ENCODE measurements around the gene VSTM2A. TPM values are rescaled to one million over a fixed set of nuclear protein-coding genes. Genes with fewer than 3 reads are reported as not detected.
A peak's percentile ranks its signal among the peaks of the same experiment; 100 is the strongest.

Gene VSTM2A
- total and polyA plus RNA-seq, 7 donors = 0.58 to 3.6 (median 1.4) TPM; not detected in 1

GRCh38 chr7:54546986-54547314 is 4.8 kb downstream of the VSTM2A start:
- Histone ChIP-seq H3K4me1 (peaks cover 0 to 22% (median 17%) of the 10 kb centered on the region in 4 donors), H3K27ac (no peak overlapping the region), H3K27me3 (peaks cover 36 to 54% (median 49%) of the 10 kb centered on the region in 3 donors), H3K36me3 (no peaks in the 10 kb centered on the region), H3K4me3 (peak overlapping the region in 3 of 4 donors; percentile 32 to 38 (median 33)), H3K9me3 (no peaks in the 10 kb centered on the region)
- WGBS, 2 donors = 1 to 2% methylated on average over 15 of the region's 15 CpGs
- no peak for TF ChIP-seq EP300 (IDR thresholded peaks at IDR 0.05)
- no peak for TF ChIP-seq POLR2AphosphoS5 (IDR thresholded peaks at IDR 0.05)
- TF ChIP-seq POLR2A (IDR thresholded peaks at IDR 0.05) = no peak
- no peak for TF ChIP-seq CTCF (IDR thresholded peaks at IDR 0.05)
- DNase-seq = no peak
- intact Hi-C loops (cut with DNase I) = no loop called here

GRCh38 chr7:54550471-54550870 is 8.3 kb downstream of the VSTM2A start:
- TF ChIP-seq POLR2AphosphoS5 (IDR thresholded peaks at IDR 0.05) (no peak), POLR2A (IDR thresholded peaks at IDR 0.05) (no peak)
- WGBS, 2 donors = 88% methylated on average over 3 of the region's 3 CpGs
- Histone ChIP-seq H3K36me3 (no peaks in the 10 kb centered on the region), H3K27ac (no peak overlapping the region), H3K9me3 (no peaks in the 10 kb centered on the region), H3K4me3 (no peak overlapping the region), H3K4me1 (peaks cover 0 to 11% (median 10%) of the 10 kb centered on the region in 4 donors), H3K27me3 (peaks cover 11 to 19% (median 15%) of the 10 kb centered on the region in 3 donors)
- intact Hi-C loops (cut with DNase I) = no loop called here
- DNase-seq = no peak

- H3K27ac ChIP-seq = no peak overlapping the region
- TF ChIP-seq POLR2A (IDR thresholded peaks at IDR 0.05) = no peak
- TF ChIP-seq EP300 (IDR thresholded peaks at IDR 0.05) = no peak
- TF ChIP-seq CTCF (IDR thresholded peaks at IDR 0.05) = no peak
- TF ChIP-seq POLR2AphosphoS5 (IDR thresholded peaks at IDR 0.05) = no peak
- H3K4me1 ChIP-seq = no peaks in the 10 kb centered on the region
- intact Hi-C loops (cut with DNase I) = no loop called here
- no peaks in the 10 kb centered on the region for H3K36me3 ChIP-seq
- H3K9me3 ChIP-seq = no peaks in the 10 kb centered on the region
- H3K4me3 ChIP-seq = no peak overlapping the region
- 37 to 52% methylated on average over 1 of the region's 1 CpG for WGBS, 2 donors
- no peak for DNase-seq
- H3K27me3 ChIP-seq = no peaks in the 10 kb centered on the region
Observed at GRCh38 chr7:54556121-54556520, 13.9 kb downstream of the VSTM2A start.

GRCh38 chr7:54559401-54559800 is 17.2 kb downstream of the VSTM2A start:
- Histone ChIP-seq H3K4me3 (no peak overlapping the region), H3K36me3 (no peaks in the 10 kb centered on the region), H3K27me3 (no peaks in the 10 kb centered on the region), H3K9me3 (no peaks in the 10 kb centered on the region), H3K4me1 (no peaks in the 10 kb centered on the region), H3K27ac (no peak overlapping the region)
- DNase-seq = no peak
- intact Hi-C loops (cut with DNase I) = no loop called here
- no peak for TF ChIP-seq POLR2A (IDR thresholded peaks at IDR 0.05)
- WGBS, 2 donors = 77 to 84% methylated on average over 1 of the region's 1 CpG

GRCh38 chr7:54560198-54560597 is 18.0 kb downstream of the VSTM2A start:
- no peak overlapping the region for H3K27ac ChIP-seq
- H3K9me3 ChIP-seq = peaks cover 0 to 2% (median 0%) of the 10 kb centered on the region in 4 donors
- H3K27me3 ChIP-seq = no peaks in the 10 kb centered on the region
- no peak for DNase-seq
- WGBS, 2 donors = 51 to 78% methylated on average over 2 of the region's 2 CpGs
- TF ChIP-seq CTCF (IDR thresholded peaks at IDR 0.05) (no peak), POLR2AphosphoS5 (IDR thresholded peaks at IDR 0.05) (no peak), POLR2A (IDR thresholded peaks at IDR 0.05) (no peak), EP300 (IDR thresholded peaks at IDR 0.05) (no peak)
- no peak overlapping the region for H3K4me3 ChIP-seq
- intact Hi-C loops (cut with DNase I) = no loop called here
- H3K4me1 ChIP-seq = no peaks in the 10 kb centered on the region
- H3K36me3 ChIP-seq = no peaks in the 10 kb centered on the region

GRCh38 chr7:54560723-54561122 is 18.5 kb downstream of the VSTM2A start:
- no peaks in the 10 kb centered on the region for H3K4me1 ChIP-seq
- no peak for DNase-seq
- 17 to 80% methylated on average over 2 of the region's 2 CpGs for WGBS, 2 donors
- no peaks in the 10 kb centered on the region for H3K36me3 ChIP-seq
- peaks cover 0 to 2% (median 0%) of the 10 kb centered on the region in 4 donors for H3K9me3 ChIP-seq
- intact Hi-C loops (cut with DNase I) = no loop called here
- H3K27ac ChIP-seq = no peak overlapping the region
- TF ChIP-seq POLR2A (IDR thresholded peaks at IDR 0.05) (no peak), CTCF (IDR thresholded peaks at IDR 0.05) (no peak), EP300 (IDR thresholded peaks at IDR 0.05) (no peak), POLR2AphosphoS5 (IDR thresholded peaks at IDR 0.05) (no peak)
- no peaks in the 10 kb centered on the region for H3K27me3 ChIP-seq
- H3K4me3 ChIP-seq = no peak overlapping the region

Measured in sigmoid colon (tissue), 7 donors.